ENCODE measurements around the gene RAMACL. TPM values are rescaled to one million over a fixed set of nuclear protein-coding genes. Genes with fewer than 3 reads are reported as not detected.
"Not testable (repeated sequence)": the region's sequence is repeated elsewhere in the genome, so short reads cannot be mapped to it uniquely, and the experiment has no call there.

The RAMACL gene
- total RNA-seq (2.3 and 5.0 TPM in 2 replicates), polyA plus RNA-seq (0.20 and 0.22 TPM in 2 replicates), polyA minus RNA-seq (ENCODE audit: low replicate concordance) (0.16 TPM in 1 of 2 replicates, not detected in the other)
- 0.21 and 0.28 TPM in 2 replicates for polyA plus RNA-seq (2012)

GRCh38 chr6:166586424-166587156 is at the start of gene RAMACL:
Gene RAMACL, minus strand, starts transcription at chr6:166586678. Its CDS starts 201 bp downstream, at chr6:166586477.
- Histone ChIP-seq H3K4me3 (replicated peaks in 1 of 4; ENCODE audit: control extremely low read depth in 1 of 4, insufficient read depth in 1 of 4, low read depth in 3 of 4, low read length in 4 of 4) (no peak within 1 kb of the TSS), H3K27ac (ENCODE audit: insufficient read depth, low read length) (no peak within 1 kb of the TSS), H3K9me3 (ENCODE audit: control insufficient read depth, insufficient read depth, low read depth, low read length) (no peaks in the 10 kb centered on the region), H3K79me2 (ENCODE audit: control insufficient read depth, insufficient read depth, low read length) (peaks cover 13% of the 10 kb centered on the region), H2AFZ (ENCODE audit: low read length) (no peak within 1 kb of the TSS), H3K9ac (ENCODE audit: insufficient read depth, low read length) (no peak within 1 kb of the TSS), H3K36me3 (ENCODE audit: control insufficient read depth, insufficient read depth, low read length) (no peaks in the 10 kb centered on the region), H4K20me1 (ENCODE audit: control insufficient read depth, extremely low read depth, insufficient read depth, low read length) (no peaks in the 10 kb centered on the region), H3K27me3 (ENCODE audit: control insufficient read depth, insufficient read depth, low read length) (no peaks in the 10 kb centered on the region), H3K4me1 (ENCODE audit: control insufficient read depth, extremely low read depth, insufficient read depth, low read length) (peaks cover 2% of the 10 kb centered on the region), H3K4me2 (ENCODE audit: extremely low read depth, insufficient read depth, low read length) (no peak within 1 kb of the TSS)
- TF ChIP-seq EZH2 (IDR thresholded peaks at IDR 0.05; ENCODE audit: low read length, missing control alignments) = no peak
- TF ChIP-seq, protein P1, sequence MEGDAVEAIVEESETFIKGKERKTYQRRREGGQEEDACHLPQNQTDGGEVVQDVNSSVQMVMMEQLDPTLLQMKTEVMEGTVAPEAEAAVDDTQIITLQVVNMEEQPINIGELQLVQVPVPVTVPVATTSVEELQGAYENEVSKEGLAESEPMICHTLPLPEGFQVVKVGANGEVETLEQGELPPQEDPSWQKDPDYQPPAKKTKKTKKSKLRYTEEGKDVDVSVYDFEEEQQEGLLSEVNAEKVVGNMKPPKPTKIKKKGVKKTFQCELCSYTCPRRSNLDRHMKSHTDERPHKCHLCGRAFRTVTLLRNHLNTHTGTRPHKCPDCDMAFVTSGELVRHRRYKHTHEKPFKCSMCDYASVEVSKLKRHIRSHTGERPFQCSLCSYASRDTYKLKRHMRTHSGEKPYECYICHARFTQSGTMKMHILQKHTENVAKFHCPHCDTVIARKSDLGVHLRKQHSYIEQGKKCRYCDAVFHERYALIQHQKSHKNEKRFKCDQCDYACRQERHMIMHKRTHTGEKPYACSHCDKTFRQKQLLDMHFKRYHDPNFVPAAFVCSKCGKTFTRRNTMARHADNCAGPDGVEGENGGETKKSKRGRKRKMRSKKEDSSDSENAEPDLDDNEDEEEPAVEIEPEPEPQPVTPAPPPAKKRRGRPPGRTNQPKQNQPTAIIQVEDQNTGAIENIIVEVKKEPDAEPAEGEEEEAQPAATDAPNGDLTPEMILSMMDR (conservative IDR thresholded peaks at IDR 0.05 in 1 of 2, IDR thresholded peaks at IDR 0.05 in 1 of 2; ENCODE audit: low read depth in 1 of 2, low read length in 2 of 2) = no peak
- no peak for DNase-seq (ENCODE audit: low read depth in 2 of 2)

GRCh38 chr6:166635013-166635970 is 48.8 kb upstream of the RAMACL start:
- no peak overlapping the region for H3K9ac ChIP-seq (ENCODE audit: insufficient read depth, low read length)
- TF ChIP-seq EZH2 (IDR thresholded peaks at IDR 0.05; ENCODE audit: low read length, missing control alignments) = no peak
- TF ChIP-seq, protein P1 (conservative IDR thresholded peaks at IDR 0.05 in 1 of 2, IDR thresholded peaks at IDR 0.05 in 1 of 2; ENCODE audit: low read depth in 1 of 2, low read length in 2 of 2) = no peak
- H4K20me1 ChIP-seq (ENCODE audit: control insufficient read depth, extremely low read depth, insufficient read depth, low read length) = no peaks in the 10 kb centered on the region
- no peak overlapping the region for H3K27ac ChIP-seq (ENCODE audit: insufficient read depth, low read length)
- H3K9me3 ChIP-seq (ENCODE audit: control insufficient read depth, insufficient read depth, low read depth, low read length) = no peaks in the 10 kb centered on the region
- H3K36me3 ChIP-seq (ENCODE audit: control insufficient read depth, insufficient read depth, low read length) = no peaks in the 10 kb centered on the region
- H3K4me3 ChIP-seq (replicated peaks in 1 of 4; ENCODE audit: control extremely low read depth in 1 of 4, insufficient read depth in 1 of 4, low read depth in 3 of 4, low read length in 4 of 4) = no peak overlapping the region
- H3K4me1 ChIP-seq (ENCODE audit: control insufficient read depth, extremely low read depth, insufficient read depth, low read length) = no peaks in the 10 kb centered on the region
- H2AFZ ChIP-seq (ENCODE audit: low read length) = no peak overlapping the region
- DNase-seq (ENCODE audit: low read depth in 2 of 2) = peak in 1 of 2 donors; percentile 30
- H3K4me2 ChIP-seq (ENCODE audit: extremely low read depth, insufficient read depth, low read length) = no peak overlapping the region
- no peaks in the 10 kb centered on the region for H3K27me3 ChIP-seq (ENCODE audit: control insufficient read depth, insufficient read depth, low read length)
- no peaks in the 10 kb centered on the region for H3K79me2 ChIP-seq (ENCODE audit: control insufficient read depth, insufficient read depth, low read length)

- H3K9me3 ChIP-seq (ENCODE audit: control insufficient read depth, insufficient read depth, low read depth, low read length); DNase-seq (ENCODE audit: low read depth in 2 of 2); H4K20me1 ChIP-seq (ENCODE audit: control insufficient read depth, extremely low read depth, insufficient read depth, low read length): not testable (repeated sequence)
Measured at GRCh38 chr6:166634581-166634980, 48.1 kb upstream of the RAMACL start.

More at GRCh38 chr6:166634581-166634980, 48.1 kb upstream of the RAMACL start:
- not testable (repeated sequence) for H3K79me2 ChIP-seq (ENCODE audit: control insufficient read depth, insufficient read depth, low read length); H3K27me3 ChIP-seq (ENCODE audit: control insufficient read depth, insufficient read depth, low read length); H3K4me3 ChIP-seq (replicated peaks in 1 of 4; ENCODE audit: control extremely low read depth in 1 of 4, insufficient read depth in 1 of 4, low read depth in 3 of 4, low read length in 4 of 4); H3K4me2 ChIP-seq (ENCODE audit: extremely low read depth, insufficient read depth, low read length); H3K36me3 ChIP-seq (ENCODE audit: control insufficient read depth, insufficient read depth, low read length); H3K4me1 ChIP-seq (ENCODE audit: control insufficient read depth, extremely low read depth, insufficient read depth, low read length); H3K9ac ChIP-seq (ENCODE audit: insufficient read depth, low read length); H2AFZ ChIP-seq (ENCODE audit: low read length); H3K27ac ChIP-seq (ENCODE audit: insufficient read depth, low read length)

Data from fibroblast of lung (primary cell).